Naive thymus-derived CD4-positive, alpha-beta T cell (primary cell): Measurements from ENCODE around the gene SH2D2A. TPM values are rescaled to one million over a fixed set of nuclear protein-coding genes. Genes with fewer than 3 reads are reported as not detected.
"Not testable (repeated sequence)": the region's sequence is repeated elsewhere in the genome, so short reads cannot be mapped to it uniquely, and the experiment has no call there.

Experiments used
- ATAC-seq: fragments of 150-1000 bp; cut with Tn5 transposase; 2 replicates; pipeline ENCODE4 v1.10.0; 2021; ENCODE audit warnings: mild to moderate bottlenecking, moderate library complexity
- CTCF ChIA-PET: fragments of 350-600 bp; sonication (Branson Sonifier 250); formaldehyde crosslinking; loops from one replicate; lab custom pipeline; 2021; ENCODE audit warnings: antibody characterized with exemption; lab: Charles Lee
- POLR2A ChIA-PET: fragments of 350-600 bp; sonication (Branson Sonifier 250); formaldehyde crosslinking; loops from one replicate; lab custom pipeline; 2021; ENCODE audit warnings: antibody characterized with exemption, inconsistent platforms; lab: Charles Lee
- DNase-seq, 9 donors: peaks; one replicate each; pipeline versions ENCODE4 v3.0.0 to v3.0.0-alpha.2; 2020 to 2022; ENCODE audit warnings: mixed read lengths in 1 of 9
- H3K27ac ChIP-seq: one replicate; pipeline ENCODE4 v1.7.0; 2013; ENCODE audit warnings: mild to moderate bottlenecking, low read depth, low read length, moderate library complexity
- H3K27me3 ChIP-seq, 2 donors: one replicate each; pipeline ENCODE4 v1.7.0; 2013; ENCODE audit warnings: low read length in 2 of 2, mild to moderate bottlenecking in 2 of 2, moderate library complexity in 2 of 2; ENCODE audit not compliant: control insufficient read depth in 2 of 2, insufficient read depth in 2 of 2
- H3K36me3 ChIP-seq, 3 experiments: 1 replicate in 2 of 3; 2 replicates in 1 of 3; pipeline ENCODE4 v1.7.0; 2013; ENCODE audit warnings: low read length in 3 of 3, mild to moderate bottlenecking in 3 of 3, moderate library complexity in 1 of 3; ENCODE audit not compliant: insufficient read depth in 3 of 3, control insufficient read depth in 2 of 3
- H3K4me1 ChIP-seq, 2 donors: one replicate each; pipeline ENCODE4 v1.7.0; 2013; ENCODE audit warnings: low read length in 2 of 2, mild to moderate bottlenecking in 2 of 2, moderate library complexity in 1 of 2; ENCODE audit not compliant: control insufficient read depth in 2 of 2, insufficient read depth in 2 of 2
- H3K4me3 ChIP-seq: 2 replicates; pipeline ENCODE4 v1.7.0; 2013; ENCODE audit warnings: mild to moderate bottlenecking, low read length
- H3K9me3 ChIP-seq, 3 experiments: 1 replicate in 2 of 3; 2 replicates in 1 of 3; pipeline ENCODE4 v1.7.0; 2013; ENCODE audit warnings: low read length in 3 of 3; ENCODE audit not compliant: control insufficient read depth in 2 of 3
- H3K27ac Mint-ChIP-seq, 9 donors: one replicate each; pipeline ENCODE4 v1.8.0; 2020 to 2022; ENCODE audit warnings: mixed read lengths in 9 of 9, mild to moderate bottlenecking in 8 of 9, moderate library complexity in 5 of 9, inconsistent platforms in 2 of 9
- H3K27me3 Mint-ChIP-seq, 5 donors: one replicate each; pipeline ENCODE4 v1.8.0; 2021 to 2022; ENCODE audit warnings: mixed read lengths in 5 of 5, mild to moderate bottlenecking in 1 of 5
- H3K36me3 Mint-ChIP-seq, 5 donors: one replicate each; pipeline ENCODE4 v1.8.0; 2020 to 2022; ENCODE audit warnings: mixed read lengths in 5 of 5, mild to moderate bottlenecking in 3 of 5, inconsistent platforms in 1 of 5
- H3K4me1 Mint-ChIP-seq, 7 donors: one replicate each; pipeline ENCODE4 v1.8.0; 2020 to 2022; ENCODE audit warnings: mixed read lengths in 7 of 7, mild to moderate bottlenecking in 3 of 7, inconsistent platforms in 1 of 7
- H3K4me3 Mint-ChIP-seq, 10 donors: one replicate each; pipeline ENCODE4 v1.8.0; 2020 to 2022; ENCODE audit warnings: mild to moderate bottlenecking in 10 of 10, mixed read lengths in 10 of 10, moderate library complexity in 6 of 10, inconsistent platforms in 2 of 10
- H3K9me3 Mint-ChIP-seq, 11 donors: one replicate each; pipeline ENCODE4 v1.8.0; 2020 to 2022; ENCODE audit warnings: mixed read lengths in 11 of 11, mild to moderate bottlenecking in 4 of 11, inconsistent platforms in 1 of 11, moderate library complexity in 1 of 11
- intact Hi-C, 2 donors: fragments of 100-400 bp; cut with micrococcal nuclease; formaldehyde crosslinking; loops; one replicate each; pipeline ENCODE4 v1.15.1; 2023
- polyA plus RNA-seq, 2 donors: library from polyadenylated mRNA; unstranded; fragments of 300-500 nt; fragmentation: Illumina TruSeq; gene quantifications; one replicate each; pipeline ENCODE4 v1.2.3, GENCODE V29; 2021
- total RNA-seq, 6 experiments: library from RNA in 5 of 6; stranded (reverse) in 5 of 6; gene quantifications; 1 replicate in 5 of 6; 2 replicates in 1 of 6; pipeline ENCODE4 v1.2.3 and lab custom pipeline; 2021 to 2026

Gene SH2D2A
- total and polyA plus RNA-seq, 7 experiments from 2014 or later = 12.7 to 164 (median 15.7) TPM

GRCh38 chr1:156765136-156765535 is 51.5 kb downstream of the SH2D2A start:
- CTCF ChIA-PET, DNase-seq, H3K9me3 ChIP-seq, H3K27ac ChIP-seq, intact Hi-C loops, H3K27me3 ChIP-seq, H3K9me3 Mint-ChIP-seq, ATAC-seq, H3K27me3 Mint-ChIP-seq, H3K36me3 Mint-ChIP-seq, H3K36me3 ChIP-seq, H3K4me3 Mint-ChIP-seq, H3K4me3 ChIP-seq, H3K27ac Mint-ChIP-seq: not testable (repeated sequence)
- peaks cover 18 to 27% (median 23%) of the 10 kb centered on the region in 7 donors for H3K4me1 Mint-ChIP-seq
- H3K4me1 ChIP-seq = peaks cover 19 to 30% of the 10 kb centered on the region in 2 donors
- POLR2A ChIA-PET = interaction anchor here (4.8 kb wide), 1 partner anchor 13 kb away, joined by 42 read pairs; the partner anchor contains the start of gene HDGF

DNA sequence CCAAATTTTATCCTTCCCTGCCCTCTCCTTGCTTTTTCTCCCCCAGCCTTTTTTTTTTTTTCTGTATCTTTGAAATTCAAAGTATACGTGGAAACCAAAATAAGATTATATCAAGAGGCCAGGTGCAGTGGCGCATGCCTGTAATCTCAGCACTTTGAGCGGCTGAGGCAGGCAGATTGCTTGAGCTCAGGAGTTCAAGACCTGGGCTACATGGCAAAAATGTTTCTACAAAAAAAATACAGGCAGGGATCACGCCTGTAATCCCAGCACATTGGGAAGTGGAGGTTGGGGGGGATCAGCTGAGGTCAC is 55.9 kb downstream of the SH2D2A start:
- Mint-ChIP-seq H3K9me3 (peaks cover 0 to 2% (median 0%) of the 10 kb centered on the region in 11 donors), H3K27me3 (no peaks in the 10 kb centered on the region), H3K27ac (no peak overlapping the region), H3K4me1 (peaks cover 0 to 6% (median 4%) of the 10 kb centered on the region in 7 donors), H3K4me3 (no peak overlapping the region), H3K36me3 (no peaks in the 10 kb centered on the region)
- H3K4me1 ChIP-seq = peaks cover 0 to under 1% of the 10 kb centered on the region in 2 donors
- ChIA-PET CTCF (no interaction called here), POLR2A (interaction anchor here (1.1 kb wide), 1 partner anchor 9 kb away, joined by 11 read pairs; the partner anchor contains the start of gene HDGF)
- H3K4me3 ChIP-seq = no peak overlapping the region
- intact Hi-C loops = no loop called here
- no peak for DNase-seq
- no peak for ATAC-seq
- H3K27ac ChIP-seq = no peak overlapping the region
- no peaks in the 10 kb centered on the region for H3K9me3 ChIP-seq
- H3K27me3 ChIP-seq = no peaks in the 10 kb centered on the region
- no peaks in the 10 kb centered on the region for H3K36me3 ChIP-seq

- POLR2A ChIA-PET = interaction anchor here (1.1 kb wide), 1 partner anchor 9 kb away, joined by 11 read pairs; the partner anchor contains the start of gene HDGF
- DNase-seq (no peak), ATAC-seq (no peak)
- Histone ChIP-seq H3K27me3 (no peaks in the 10 kb centered on the region), H3K27ac (no peak overlapping the region), H3K9me3 (no peaks in the 10 kb centered on the region), H3K36me3 (no peaks in the 10 kb centered on the region), H3K4me1 (no peaks in the 10 kb centered on the region), H3K4me3 (no peak overlapping the region)
- no peaks in the 10 kb centered on the region for H3K27me3 Mint-ChIP-seq
- CTCF ChIA-PET = no interaction called here
- no peak overlapping the region for H3K4me3 Mint-ChIP-seq
- H3K27ac Mint-ChIP-seq = no peak overlapping the region
- peaks cover 0 to 10% (median 4%) of the 10 kb centered on the region in 7 donors for H3K4me1 Mint-ChIP-seq
- H3K9me3 Mint-ChIP-seq = peaks cover 0 to under 1% (median 0%) of the 10 kb centered on the region in 11 donors
- intact Hi-C loops = no loop called here
- no peaks in the 10 kb centered on the region for H3K36me3 Mint-ChIP-seq
These were observed 56.4 kb downstream of the SH2D2A start for GRCh38 chr1:156760092-156760795.

DNA sequence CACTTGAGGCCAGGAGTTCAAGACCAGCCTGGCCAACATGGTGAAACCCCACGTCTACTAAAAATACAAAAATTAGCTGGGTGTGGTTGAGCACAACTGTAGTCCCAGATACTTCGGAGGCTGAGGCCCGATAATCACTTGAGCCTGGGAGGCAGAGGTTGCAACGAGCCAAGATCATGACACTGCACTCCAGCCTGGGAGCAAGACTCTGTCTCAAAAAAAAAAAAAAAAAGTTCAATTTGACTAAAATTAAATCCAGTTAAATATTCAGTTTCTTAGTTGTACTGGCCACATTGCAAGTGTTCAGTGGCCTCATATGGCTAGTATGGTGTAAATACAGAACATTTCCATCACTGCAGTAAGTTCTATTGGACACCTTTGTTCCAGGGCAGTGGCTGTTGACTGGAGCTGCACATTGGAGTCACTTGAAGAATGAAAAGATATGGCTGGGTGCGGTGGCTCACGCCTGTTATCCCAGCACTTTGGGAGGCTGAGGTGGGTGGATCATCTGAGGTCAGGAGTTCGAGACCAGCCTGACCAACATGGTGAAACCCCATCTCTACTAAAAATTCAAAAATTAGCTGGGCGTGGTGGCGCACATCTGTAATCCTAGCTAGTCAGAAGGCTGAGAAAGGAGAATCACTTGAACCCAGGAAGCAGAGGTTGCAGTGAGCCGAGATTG is 58.9 kb downstream of the SH2D2A start:
- ATAC-seq, H3K27me3 ChIP-seq, H3K27ac Mint-ChIP-seq, H3K36me3 Mint-ChIP-seq, intact Hi-C loops, H3K4me1 ChIP-seq, H3K9me3 Mint-ChIP-seq, H3K4me3 Mint-ChIP-seq, H3K27me3 Mint-ChIP-seq, H3K36me3 ChIP-seq, H3K9me3 ChIP-seq, H3K27ac ChIP-seq, DNase-seq, H3K4me3 ChIP-seq: not testable (repeated sequence)
- peaks cover 5 to 20% (median 11%) of the 10 kb centered on the region in 7 donors for H3K4me1 Mint-ChIP-seq
- ChIA-PET CTCF (interaction anchor here (2.7 kb wide), 1 partner anchor 32 kb away, joined by 7 read pairs; no protein-coding TSS in a partner anchor), POLR2A (interaction anchor here (0.6 to 1.3 kb wide), 3 partner anchors 16 to 256 kb away, joined by 3 to 5 read pairs (median 4); partner anchors contain the start of gene MRPL24)

- Mint-ChIP-seq H3K36me3 (peaks cover 0 to 1% (median 0%) of the 10 kb centered on the region in 5 donors), H3K4me3 (no peak overlapping the region), H3K27me3 (no peaks in the 10 kb centered on the region), H3K27ac (no peak overlapping the region), H3K4me1 (peaks cover 7 to 27% (median 18%) of the 10 kb centered on the region in 7 donors), H3K9me3 (no peaks in the 10 kb centered on the region)
- H3K27me3 ChIP-seq = no peaks in the 10 kb centered on the region
- H3K4me3 ChIP-seq = no peak overlapping the region
- ChIA-PET POLR2A (interaction anchor here (0.7 to 2.2 kb wide), 5 partner anchors 10 to 91 kb away, joined by 3 to 7 read pairs (median 3); partner anchors contain the start of genes ISG20L2, METTL25B and MRPL24), CTCF (interaction anchor here (0.6 to 2.7 kb wide), 5 partner anchors 15 to 101 kb away, joined by 3 to 7 read pairs (median 4); partner anchors contain the start of gene MRPL24)
- H3K4me1 ChIP-seq = peaks cover 4 to 7% of the 10 kb centered on the region in 2 donors
- DNase-seq = no peak
- intact Hi-C loops = no loop called here
- H3K9me3 ChIP-seq = no peaks in the 10 kb centered on the region
- no peak for ATAC-seq
- no peaks in the 10 kb centered on the region for H3K36me3 ChIP-seq
- no peak overlapping the region for H3K27ac ChIP-seq
These were observed 60.3 kb downstream of the SH2D2A start for GRCh38 chr1:156756355-156756754.
